ENCODE data around the gene ZDHHC20.
"Not testable (repeated sequence)": the region's sequence is repeated elsewhere in the genome, so short reads cannot be mapped to it uniquely, and the experiment has no call there.

The ZDHHC20 gene

DNA sequence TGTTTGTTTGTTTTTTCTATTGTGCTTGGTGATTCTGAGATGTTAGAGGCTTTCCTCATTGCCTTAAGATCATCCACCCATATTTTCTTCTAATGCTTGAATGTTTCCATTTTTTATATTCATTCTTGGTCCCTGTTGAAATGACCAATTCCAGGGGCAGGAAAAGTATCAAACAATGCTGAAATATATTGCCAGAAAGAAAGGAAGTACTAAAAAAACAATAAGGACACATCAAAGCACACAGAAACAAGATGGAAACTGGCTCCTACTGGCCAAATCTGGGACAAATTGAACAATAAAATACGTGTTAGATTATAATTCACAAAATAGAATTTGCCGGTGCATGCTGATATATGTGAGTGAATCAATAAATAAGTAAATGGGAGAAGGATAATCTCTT is 23.9 kb downstream of the ZDHHC20 start:
- no peak for DNase-seq

DNA sequence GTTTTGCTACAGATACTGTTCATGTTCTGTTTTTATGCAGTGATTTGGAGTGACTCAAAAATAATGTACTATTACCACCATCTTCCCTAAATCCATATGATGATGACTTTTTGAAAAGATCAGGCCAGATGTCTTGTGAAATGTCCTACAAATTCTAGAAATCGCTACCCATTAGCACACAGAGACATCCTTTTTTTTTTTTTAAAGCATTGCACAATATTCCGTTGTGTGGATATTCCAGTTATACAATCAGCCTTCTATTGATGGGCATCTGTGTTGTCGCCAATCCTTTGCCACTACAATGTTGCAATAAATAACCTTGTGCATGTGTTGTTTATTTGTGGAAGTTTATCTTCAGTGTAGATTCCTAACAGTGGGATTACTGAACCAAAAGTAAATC is 24.5 kb downstream of the ZDHHC20 start:
- no peak for DNase-seq

DNA sequence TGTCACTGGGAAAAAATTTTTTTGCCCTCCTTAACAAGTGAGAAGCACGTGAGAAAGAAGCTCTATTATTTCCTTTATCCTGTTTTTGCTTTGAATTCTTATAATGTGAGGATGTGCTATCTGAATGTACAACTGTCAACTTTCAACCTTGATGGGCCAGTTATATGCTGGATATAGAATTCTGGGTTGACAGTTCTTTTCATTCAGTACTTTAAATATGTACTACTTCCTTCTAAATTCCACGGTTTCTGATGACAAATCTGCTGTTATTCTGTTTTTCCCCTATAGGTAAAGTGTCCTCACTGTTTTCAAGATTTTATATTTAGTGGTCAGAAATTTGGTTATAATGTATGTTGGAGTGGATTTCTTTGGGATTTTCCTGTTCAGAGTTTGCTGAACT is 29.9 kb downstream of the ZDHHC20 start:
- no peak for DNase-seq

GRCh38 chr13:21427741-21428140 is 31.4 kb downstream of the ZDHHC20 start:
- DNase-seq: no peak

DNA sequence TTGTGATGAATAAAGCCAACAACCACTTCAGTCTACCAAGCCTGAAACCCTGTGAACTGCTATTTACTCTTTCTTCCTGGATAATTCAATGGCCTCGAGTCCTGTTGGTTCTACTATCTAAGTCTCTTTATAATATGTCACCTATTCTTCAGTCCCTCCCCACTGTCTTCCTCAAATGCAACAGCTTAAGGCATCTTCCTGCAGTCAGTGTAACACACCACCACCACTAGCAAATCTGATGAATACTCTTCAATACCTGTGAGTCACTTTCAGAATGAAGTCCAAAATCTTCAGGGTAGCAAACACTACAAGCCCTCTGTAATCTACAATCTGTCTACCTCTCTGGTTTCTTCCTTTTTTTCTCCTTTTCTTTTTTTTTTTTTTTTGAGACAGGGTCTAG is 32.9 kb downstream of the ZDHHC20 start:
- DNase-seq: no peak

- DNase-seq: no peak
Observed at GRCh38 chr13:21420706-21421105, 38.4 kb downstream of the ZDHHC20 start.

- no peak for DNase-seq
Observed at GRCh38 chr13:21413013-21413412, 46.1 kb downstream of the ZDHHC20 start.

DNA sequence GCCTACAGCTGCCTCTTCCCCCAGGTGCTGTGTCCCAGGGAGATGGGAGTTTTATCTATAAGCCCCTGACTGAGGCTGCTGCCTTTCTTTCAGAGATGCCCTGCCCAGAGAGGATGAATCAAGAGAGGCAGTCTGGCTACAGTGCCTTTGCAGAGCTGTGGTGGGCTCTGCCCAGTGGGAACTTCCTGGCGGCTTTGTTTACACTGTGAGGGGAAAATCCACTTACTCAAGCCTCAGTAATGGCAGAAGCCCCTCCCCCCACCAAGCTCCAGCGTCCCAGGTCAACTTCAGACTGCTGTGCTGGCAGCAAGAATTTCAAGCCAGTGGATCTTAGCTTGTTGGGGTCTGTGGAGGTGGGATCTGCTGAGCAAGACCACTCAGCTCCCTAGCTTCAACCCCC is 48.6 kb downstream of the ZDHHC20 start:
- not testable (repeated sequence) for DNase-seq

- DNase-seq: no peak
Observed at GRCh38 chr13:21405309-21405708, 53.8 kb downstream of the ZDHHC20 start.

GRCh38 chr13:21402586-21403307 is 56.4 kb downstream of the ZDHHC20 start:
- DNase-seq: no peak

DNA sequence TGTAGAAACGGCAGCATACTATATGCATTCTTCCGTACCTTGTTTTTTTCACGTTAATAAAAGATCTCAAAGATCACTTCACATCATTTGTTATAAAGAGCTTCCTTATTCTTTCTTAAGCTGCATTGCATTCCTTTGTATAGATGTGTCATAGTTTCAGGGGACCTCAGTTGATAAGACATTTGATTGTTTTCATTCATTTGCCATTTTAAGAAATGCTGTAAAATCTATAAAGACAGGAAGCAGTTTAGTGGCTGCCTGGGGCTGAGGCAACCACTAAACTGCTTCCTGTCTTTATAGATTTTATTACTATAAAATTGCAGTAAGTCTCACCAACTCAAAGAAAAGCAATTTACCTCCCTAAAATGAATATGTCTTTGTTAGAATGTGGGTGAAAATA is 59.4 kb downstream of the ZDHHC20 start:
- DNase-seq: no peak

DNA sequence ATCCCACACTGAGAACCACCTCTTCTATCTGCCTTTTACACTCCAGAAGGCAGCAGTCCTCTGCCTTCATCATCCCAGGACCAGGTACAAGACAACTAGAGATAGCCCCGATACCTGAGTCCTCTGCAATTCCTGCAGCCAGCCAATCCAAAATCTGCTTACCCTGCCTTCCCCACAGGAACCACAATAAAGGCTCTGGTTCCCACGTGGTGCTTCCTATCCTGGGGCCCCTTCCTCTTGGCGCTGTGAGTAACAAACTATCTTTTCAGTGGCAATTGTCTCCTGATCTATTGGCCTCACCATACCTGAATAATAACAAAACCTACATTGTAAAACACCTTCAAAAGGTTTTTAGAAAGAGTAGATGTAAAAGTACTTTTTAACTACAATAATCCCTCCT is 63.1 kb downstream of the ZDHHC20 start:
- DNase-seq: no peak

- no peak for DNase-seq
Observed at GRCh38 chr13:21389124-21389523, 70.0 kb downstream of the ZDHHC20 start.

GRCh38 chr13:21385710-21386109 is 73.4 kb downstream of the ZDHHC20 start:
- DNase-seq: no peak

- DNase-seq: no peak
Observed at GRCh38 chr13:21383090-21383489, 76.0 kb downstream of the ZDHHC20 start.

DNA sequence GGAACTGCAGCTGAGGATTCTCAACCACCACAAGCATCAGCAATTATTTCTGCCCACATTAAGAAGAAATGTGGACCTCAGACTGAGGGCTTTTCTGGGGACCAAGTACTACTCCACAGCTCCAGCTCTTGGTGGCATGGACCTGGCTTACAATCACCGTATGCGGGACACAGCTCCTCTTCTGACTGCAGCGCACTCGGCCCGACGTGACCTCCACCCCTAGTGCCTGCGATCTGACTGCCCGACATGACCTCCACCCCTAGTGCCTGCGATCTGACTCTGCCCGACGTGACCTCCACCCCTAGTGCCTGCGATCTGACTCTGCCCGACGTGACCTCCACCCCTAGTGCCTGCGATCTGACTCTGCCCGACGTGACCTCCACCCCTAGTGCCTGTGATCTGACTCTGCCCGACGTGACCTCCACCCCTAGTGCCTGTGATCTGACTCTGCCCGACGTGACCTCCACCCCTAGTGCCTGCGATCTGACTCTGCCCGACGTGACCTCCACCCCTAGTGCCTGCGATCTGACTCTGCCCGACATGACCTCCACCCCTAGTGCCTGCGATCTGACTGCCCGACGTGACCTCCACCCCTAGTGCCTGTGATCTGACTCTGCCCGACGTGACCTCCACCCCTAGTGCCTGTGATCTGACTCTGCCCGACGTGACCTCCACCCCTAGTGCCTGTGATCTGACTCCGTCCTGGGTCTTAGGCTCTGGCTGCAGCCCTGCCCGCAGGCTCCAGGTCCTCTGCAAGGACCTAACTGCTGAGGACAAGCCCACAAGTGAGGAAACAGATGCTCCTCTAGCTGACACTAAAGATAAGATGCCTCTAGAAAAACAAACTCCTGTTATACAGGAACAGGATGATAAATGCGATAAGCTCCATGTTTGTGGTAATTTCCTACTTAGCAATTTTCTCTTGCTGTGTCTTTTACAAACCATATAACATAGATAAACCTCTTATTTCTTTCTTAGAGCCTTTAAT is 81.8 kb downstream of the ZDHHC20 start:
- not testable (repeated sequence) for DNase-seq

DNA sequence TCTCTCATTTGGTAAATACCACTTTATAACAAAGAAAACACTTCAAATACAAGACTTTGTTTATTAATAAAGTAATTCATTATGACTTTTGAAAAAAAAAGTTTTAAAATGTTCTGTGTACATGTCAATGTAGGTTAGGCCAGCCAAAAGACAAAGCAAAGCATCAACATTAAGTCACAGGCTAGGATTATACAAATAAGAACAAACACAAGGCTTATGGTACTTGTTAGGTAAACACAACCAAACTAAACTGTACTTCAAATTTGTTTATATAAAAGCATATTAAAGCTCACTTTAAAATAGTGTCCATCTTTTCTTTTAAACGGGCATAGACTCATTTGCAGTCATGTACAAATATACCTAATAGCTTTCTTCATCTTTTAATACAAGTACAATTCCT is 86.6 kb downstream of the ZDHHC20 start:
- DNase-seq: no peak

- DNase-seq: no peak
Observed at GRCh38 chr13:21371011-21371410, 88.1 kb downstream of the ZDHHC20 start.

DNA sequence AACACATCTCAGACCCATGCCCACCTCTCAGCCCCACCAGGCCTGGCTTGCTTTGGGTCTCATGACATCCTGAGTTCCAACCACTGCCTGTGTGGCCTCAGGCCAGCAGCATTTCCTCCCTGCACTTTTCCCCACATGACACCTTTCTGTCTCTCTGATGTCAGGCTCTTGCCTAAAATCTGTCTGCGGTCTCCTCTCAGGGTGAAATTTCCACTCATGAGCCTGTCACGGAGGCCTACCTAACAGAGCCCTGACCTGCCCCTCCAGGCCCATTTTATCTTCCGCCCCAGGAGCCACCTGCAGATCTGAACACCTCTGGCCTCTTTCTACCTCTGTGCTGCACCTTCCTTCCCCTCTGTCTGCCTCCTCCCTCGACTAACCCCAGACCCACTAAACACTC is 93.5 kb downstream of the ZDHHC20 start:
- DNase-seq: no peak

GRCh38 chr13:21364916-21365315 is 94.2 kb downstream of the ZDHHC20 start:
- no peak for DNase-seq

DNA sequence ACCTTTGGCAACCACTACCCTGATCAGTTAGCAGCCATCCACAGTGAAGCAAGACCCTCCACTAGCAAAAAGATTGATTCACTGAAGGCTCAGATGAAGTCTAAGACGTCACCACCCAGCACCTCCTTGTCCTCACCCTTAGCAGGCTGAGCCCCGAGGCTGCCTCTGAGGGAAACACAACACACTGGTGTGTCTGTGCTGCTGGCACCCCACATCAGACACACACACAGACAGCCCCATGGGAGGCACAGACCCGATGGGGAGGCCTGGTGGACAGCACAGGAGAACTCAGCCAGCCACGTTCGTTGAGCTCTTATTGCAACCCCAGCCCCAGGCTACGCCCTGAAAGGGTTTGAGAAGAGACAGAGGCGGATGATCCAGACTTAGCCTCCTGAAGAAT is 94.7 kb downstream of the ZDHHC20 start:
- no peak for DNase-seq

DNA sequence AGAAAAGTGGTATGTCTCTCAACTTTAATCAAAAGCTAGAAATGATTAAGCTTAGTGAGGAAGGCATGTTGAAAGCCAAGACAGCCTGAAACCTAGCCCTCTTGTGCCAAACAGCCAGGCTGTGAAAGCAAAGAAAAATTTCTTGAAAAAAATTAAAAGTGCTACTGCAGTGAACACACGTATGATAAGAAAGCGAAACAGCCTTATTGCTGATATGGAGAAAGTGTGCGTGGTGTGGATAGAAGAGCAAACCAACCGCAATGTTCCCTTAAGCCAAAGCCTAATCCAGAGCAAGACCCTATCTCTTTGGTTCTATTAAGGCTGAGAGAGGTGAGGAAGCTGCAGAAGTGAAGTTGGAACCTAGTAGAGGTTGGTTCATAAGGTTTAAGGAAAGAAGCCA is 96.4 kb downstream of the ZDHHC20 start:
- DNase-seq: no peak

DNA sequence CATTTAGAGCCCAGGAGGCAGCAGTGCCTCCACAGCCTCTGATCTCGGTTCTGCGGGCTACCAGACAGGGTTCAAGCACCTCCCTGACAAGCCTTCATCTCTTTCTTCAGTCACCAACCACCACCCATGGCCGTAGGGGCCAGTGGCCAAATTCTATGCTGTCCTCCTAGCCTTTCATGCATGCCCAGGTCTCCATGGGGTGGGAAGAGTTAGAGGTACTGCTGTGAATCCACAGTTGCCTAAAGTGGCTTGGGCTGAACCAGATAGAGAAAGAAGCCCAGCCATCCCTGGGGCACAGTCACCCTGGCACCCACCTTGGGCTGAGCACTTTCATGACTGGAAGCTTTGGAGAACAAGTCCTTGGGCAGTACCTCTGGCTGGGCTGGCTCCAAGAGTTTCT is 97.4 kb downstream of the ZDHHC20 start:
- no peak for DNase-seq

DNA sequence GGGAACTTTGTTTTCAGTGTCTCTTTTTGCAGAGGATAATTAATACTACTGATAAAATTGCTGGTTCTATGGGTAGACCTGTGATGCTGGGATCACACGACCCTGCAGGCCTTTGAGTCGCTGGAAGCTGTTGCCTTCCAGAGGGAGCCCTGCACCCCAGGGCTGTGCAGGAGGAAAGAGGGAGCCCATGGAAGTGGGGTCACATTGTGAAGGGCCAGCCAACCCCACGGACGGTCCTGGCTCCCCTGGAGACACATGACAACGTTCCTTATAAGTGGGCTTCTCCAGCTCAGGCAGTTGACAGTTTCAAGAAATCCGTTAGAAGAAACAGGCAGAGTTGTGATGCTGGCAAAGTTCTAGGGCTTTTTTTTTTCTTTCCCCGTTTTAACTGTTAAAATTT is 98.0 kb downstream of the ZDHHC20 start:
- DNase-seq: no peak

All from NCI-H1105 treated with DMSO at 0.1 percent for 48 hours (cell line).